Subcutaneous adipose tissue (tissue), 4 donors: Measurements from ENCODE around the gene FGFR2. TPM values are rescaled to one million over a fixed set of nuclear protein-coding genes. Genes with fewer than 3 reads are reported as not detected.

ENCODE experiments used
- CTCF ChIP-seq: fragments of 450-650 bp; IDR thresholded peaks from one replicate; pipeline ENCODE4 v1.5.1; 2016; ENCODE audit warnings: low read depth, mild to moderate bottlenecking, control low read depth, antibody characterized with exemption, moderate library complexity
- total RNA-seq, 4 donors: library from RNA; depleted of rRNA; stranded (reverse); fragments of >200 nt; gene quantifications; one replicate each; pipeline ENCODE4 v1.1.0, GENCODE V29; 2016

The FGFR2 gene
- total RNA-seq, 4 donors from 2014 or later = 11.3 to 22.2 (median 14.9) TPM

- no peak for TF ChIP-seq CTCF
These were observed 157.8 kb downstream of the FGFR2 start for GRCh38 chr10:121440461-121440860.

GRCh38 chr10:121438333-121438732 lies 159.9 kb downstream of the FGFR2 start:
- no peak for TF ChIP-seq CTCF

- no peak for TF ChIP-seq CTCF
These were observed 160.6 kb downstream of the FGFR2 start for GRCh38 chr10:121437596-121437995.

- no peak for TF ChIP-seq CTCF
These were observed 161.5 kb downstream of the FGFR2 start for GRCh38 chr10:121436630-121437341.

- TF ChIP-seq CTCF = no peak
These were observed 162.0 kb downstream of the FGFR2 start for GRCh38 chr10:121436281-121436629.

GRCh38 chr10:121435099-121435875 lies 163.0 kb downstream of the FGFR2 start:
- no peak for TF ChIP-seq CTCF

GRCh38 chr10:121433965-121434364 lies 164.3 kb downstream of the FGFR2 start:
- no peak for TF ChIP-seq CTCF
